ENCODE data around the gene PLXNA4. TPM values are rescaled to one million over a fixed set of nuclear protein-coding genes. Genes with fewer than 3 reads are reported as not detected.

The PLXNA4 gene
- total and polyA plus RNA-seq, 9 of the 15 experiments (the other 6 are each of a cell fraction or from before 2014, with no cell fraction given), result under 0.01 to 0.09 TPM; not detected in 7

- Histone ChIP-seq H3K27ac (ENCODE audit: extremely low read depth, low read depth, low read length) (no peak overlapping the region), H3K27me3 (ENCODE audit: control insufficient read depth in 2 of 2, insufficient read depth in 2 of 2, low read length in 2 of 2) (peaks cover 0 to 14% of the 10 kb centered on the region in 2 experiments; a peak in 3 of 5 replicates), H4K20me1 (replicated peaks; ENCODE audit: control insufficient read depth, insufficient read depth, low read length) (no peaks in the 10 kb centered on the region), H3K79me2 (ENCODE audit: control insufficient read depth, insufficient read depth, low read length) (no peaks in the 10 kb centered on the region), H3K4me3 (no peak overlapping the region), H3K9ac (ENCODE audit: insufficient read depth in 1 of 2, low read depth in 2 of 2, low read length in 2 of 2) (no peak overlapping the region), H2AFZ (ENCODE audit: low read depth, low read length) (no peak overlapping the region), H3K36me3 (ENCODE audit: control insufficient read depth, insufficient read depth, low read length) (no peaks in the 10 kb centered on the region), H3K9me1 (ENCODE audit: control insufficient read depth, insufficient read depth, low read length) (no peaks in the 10 kb centered on the region), H3K4me2 (ENCODE audit: insufficient read depth, low read length) (no peak overlapping the region), H3K4me1 (replicated peaks in 1 of 2; ENCODE audit: control insufficient read depth in 2 of 2, insufficient read depth in 2 of 2, low read length in 2 of 2) (peaks cover 0 to 4% of the 10 kb centered on the region in 2 experiments; a peak in 3 of 5 replicates), H3K9me3 (replicated peaks; ENCODE audit: control insufficient read depth, insufficient read depth, low read depth, low read length) (no peaks in the 10 kb centered on the region)
- in situ Hi-C loops (cut with MboI), result no loop called here
- 0% methylated on average over 2 of the region's 2 CpGs for WGBS (ENCODE audit: insufficient coverage, low coverage, missing lambda C conversion rate)
- intact Hi-C loops (cut with micrococcal nuclease), result no loop called here
- DNase-seq (ENCODE audit: extremely low read depth in 1 of 4, low spot score in 3 of 4) (no peak), FAIRE-seq (no peak), ATAC-seq (no peak; the same call in 2 of the 3 replicates)
- ChIA-PET CTCF (ENCODE audit: low intra/inter-chr PET ratio) (no interaction called here), POLR2A (no interaction called here)
- BruUV-seq (replicated peaks), result no TSS peak
- peak; percentile 49; the same call in 1 of the 2 replicates for TF ChIP-seq CEBPG (CRISPR knock-in tag; IDR thresholded peaks at IDR 0.05)
- peak in 1 of 2 experiments; percentile 63; a peak in 2 of 4 replicates for TF ChIP-seq CEBPG (tag; conservative IDR thresholded peaks at IDR 0.05 in 1 of 2, IDR thresholded peaks at IDR 0.05 in 1 of 2)
- no peak for TF ChIP-seq SOX6 (IDR thresholded peaks at IDR 0.05)
- no peak for TF ChIP-seq ZNF766 (CRISPR knock-in tag; conservative IDR thresholded peaks at IDR 0.05)
- TF ChIP-seq CHD2 (IDR thresholded peaks at IDR 0.05; ENCODE audit: low read depth, low read length), result peak; percentile 81
- TF ChIP-seq CEBPB (tag; IDR thresholded peaks at IDR 0.05), result peak; percentile 60; the same call in 1 of the 2 replicates
- peak; percentile 53 for TF ChIP-seq ATF3 (IDR thresholded peaks at IDR 0.05)
- TF ChIP-seq ATF3 (CRISPR knock-in tag; conservative IDR thresholded peaks at IDR 0.05), result no peak
These were observed 155.7 kb downstream of the PLXNA4 start for GRCh38 chr7:132420527-132420926.
